GM12891 (cell line): ENCODE data around the gene CRAT.

Source experiments
- POLR2A ChIP-seq: IDR thresholded peaks from 2 replicates; pipeline ENCODE4 v1.6.1; 2011; ENCODE audit warnings: low read depth, low read length, control low read depth
- POLR2AphosphoS5 ChIP-seq: IDR thresholded peaks from 2 replicates; pipeline ENCODE4 v1.6.1; 2011; ENCODE audit warnings: low read depth, low read length, control low read depth
- POU2F2 ChIP-seq: IDR thresholded peaks from 2 replicates; pipeline ENCODE4 v1.6.1; 2011; ENCODE audit warnings: low read depth, mild to moderate bottlenecking, control low read depth, low read length, moderate library complexity
- SPI1 ChIP-seq: IDR thresholded peaks from 2 replicates; pipeline ENCODE4 v1.6.1; 2011; ENCODE audit warnings: low read depth, low read length, control low read depth
- TAF1 ChIP-seq: IDR thresholded peaks from 2 replicates; pipeline ENCODE4 v1.6.1; 2011; ENCODE audit warnings: low read depth, low read length, control low read depth

- TF ChIP-seq POLR2A (no peak), POLR2AphosphoS5 (no peak), SPI1 (no peak), TAF1 (no peak), POU2F2 (no peak)
Observed at GRCh38 chr9:129100383-129101169, 10.0 kb downstream of the CRAT start.
